MM.1S (cell line): ENCODE measurements around the gene MAP3K19.

ENCODE experiments used
- DNase-seq: peaks from one replicate; pipeline ENCODE4 v3.0.0-alpha.2; 2015
- H2AFZ ChIP-seq: fragments of 300-600 bp; sonication (generic); 2 replicates; pipeline ENCODE4 v1.6.0; 2016; ENCODE audit warnings: antibody characterized with exemption, low read length
- H3F3A ChIP-seq: fragments of 300-600 bp; sonication (generic); 2 replicates; pipeline ENCODE4 v1.6.1; 2016; ENCODE audit warnings: mild to moderate bottlenecking, antibody characterized with exemption, low read length, moderate library complexity, mixed read lengths; ENCODE audit not compliant: insufficient read depth
- H3K27ac ChIP-seq: fragments of 300-600 bp; sonication (generic); 2 replicates; pipeline ENCODE4 v1.5.1; 2016; ENCODE audit warnings: mild to moderate bottlenecking, low read length
- H3K27me3 ChIP-seq: fragments of 300-600 bp; sonication (generic); replicated peaks from 2 replicates; pipeline ENCODE4 v1.6.0; 2016; ENCODE audit warnings: low read length; ENCODE audit not compliant: insufficient read depth
- H3K36me3 ChIP-seq: fragments of 300-600 bp; sonication (generic); replicated peaks from 2 replicates; pipeline ENCODE4 v1.6.1; 2016; ENCODE audit warnings: mild to moderate bottlenecking, low read length, mixed read lengths; ENCODE audit not compliant: insufficient read depth
- H3K4me1 ChIP-seq: fragments of 300-600 bp; sonication (generic); 2 replicates; pipeline ENCODE4 v1.6.1; 2016; ENCODE audit warnings: low read length, mixed read lengths
- H3K4me2 ChIP-seq: fragments of 300-600 bp; sonication (generic); 2 replicates; pipeline ENCODE4 v1.6.0; 2016; ENCODE audit warnings: low read depth, low read length
- H3K4me3 ChIP-seq: fragments of 300-600 bp; sonication (generic); 2 replicates; pipeline ENCODE4 v1.5.1; 2016; ENCODE audit warnings: low read length, mixed read lengths
- H3K79me2 ChIP-seq: fragments of 300-600 bp; sonication (generic); 2 replicates; pipeline ENCODE4 v1.6.1; 2016; ENCODE audit warnings: mixed run types, low read length, mixed read lengths
- H3K9ac ChIP-seq: fragments of 300-600 bp; sonication (generic); 2 replicates; pipeline ENCODE4 v1.6.1; 2016; ENCODE audit warnings: low read length, mixed read lengths
- H3K9me2 ChIP-seq: fragments of 300-600 bp; sonication (generic); replicated peaks from 2 replicates; pipeline ENCODE4 v1.6.1; 2016; ENCODE audit warnings: mild to moderate bottlenecking, low read length, mixed read lengths; ENCODE audit not compliant: insufficient read depth
- H3K9me3 ChIP-seq: fragments of 300-600 bp; sonication (generic); replicated peaks from 2 replicates; pipeline ENCODE4 v1.6.1; 2016; ENCODE audit warnings: mild to moderate bottlenecking, low read length, mixed read lengths; ENCODE audit not compliant: insufficient read depth
- H4K20me1 ChIP-seq: fragments of 300-600 bp; sonication (generic); 2 replicates; pipeline ENCODE4 v1.6.1; 2016; ENCODE audit warnings: mild to moderate bottlenecking, low read length, moderate library complexity, mixed read lengths; ENCODE audit not compliant: insufficient read depth
- EZH2 ChIP-seq: fragments of 300-600 bp; sonication (generic); optimal IDR thresholded peaks from 2 replicates; pipeline ENCODE3; 2017; ENCODE audit warnings: low read depth, mild to moderate bottlenecking, antibody characterized with exemption, low read length, mixed read lengths
- EZH2phosphoT487 ChIP-seq: fragments of 300-600 bp; sonication (generic); IDR thresholded peaks from 2 replicates; pipeline ENCODE4 v1.6.1; 2018; ENCODE audit warnings: antibody characterized with exemption, low read length
- TF ChIP-seq, protein P1 (sequence below): fragments of 300-600 bp; sonication (generic); IDR thresholded peaks from 2 replicates; pipeline ENCODE4 v1.5.1; 2016; ENCODE audit warnings: antibody characterized with exemption, low read length, mixed read lengths

MAP3K19 gene

DNA sequence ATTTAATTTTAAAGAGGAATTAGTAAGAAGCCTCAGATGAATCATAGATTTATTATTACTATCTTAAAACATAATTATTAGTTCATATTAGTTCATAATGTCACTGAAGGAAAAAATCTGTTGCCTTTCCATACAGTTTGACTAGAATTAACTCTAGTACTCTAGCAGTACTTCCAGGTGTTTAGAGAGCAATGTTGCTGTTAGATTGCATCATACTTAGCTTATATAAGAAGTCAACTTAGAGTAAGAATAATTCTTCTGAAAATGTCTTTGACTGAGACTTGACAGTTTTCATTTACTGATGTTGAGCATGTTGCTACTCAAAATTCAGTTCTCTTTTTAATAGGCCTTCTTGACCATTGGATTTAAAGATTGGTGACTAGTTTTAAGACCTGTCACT is 9.5 kb upstream of the MAP3K19 start:
- no peak overlapping the region for H3K4me3 ChIP-seq
- H3K4me1 ChIP-seq, result peaks cover 18% of the 10 kb centered on the region
- no peak overlapping the region for H3K9ac ChIP-seq
- no peak for DNase-seq
- no peaks in the 10 kb centered on the region for H3K27me3 ChIP-seq
- H3K36me3 ChIP-seq, result peaks cover 10% of the 10 kb centered on the region; the same call in 1 of the 2 replicates
- no peak for TF ChIP-seq EZH2
- TF ChIP-seq EZH2phosphoT487, result no peak
- TF ChIP-seq, protein P1, sequence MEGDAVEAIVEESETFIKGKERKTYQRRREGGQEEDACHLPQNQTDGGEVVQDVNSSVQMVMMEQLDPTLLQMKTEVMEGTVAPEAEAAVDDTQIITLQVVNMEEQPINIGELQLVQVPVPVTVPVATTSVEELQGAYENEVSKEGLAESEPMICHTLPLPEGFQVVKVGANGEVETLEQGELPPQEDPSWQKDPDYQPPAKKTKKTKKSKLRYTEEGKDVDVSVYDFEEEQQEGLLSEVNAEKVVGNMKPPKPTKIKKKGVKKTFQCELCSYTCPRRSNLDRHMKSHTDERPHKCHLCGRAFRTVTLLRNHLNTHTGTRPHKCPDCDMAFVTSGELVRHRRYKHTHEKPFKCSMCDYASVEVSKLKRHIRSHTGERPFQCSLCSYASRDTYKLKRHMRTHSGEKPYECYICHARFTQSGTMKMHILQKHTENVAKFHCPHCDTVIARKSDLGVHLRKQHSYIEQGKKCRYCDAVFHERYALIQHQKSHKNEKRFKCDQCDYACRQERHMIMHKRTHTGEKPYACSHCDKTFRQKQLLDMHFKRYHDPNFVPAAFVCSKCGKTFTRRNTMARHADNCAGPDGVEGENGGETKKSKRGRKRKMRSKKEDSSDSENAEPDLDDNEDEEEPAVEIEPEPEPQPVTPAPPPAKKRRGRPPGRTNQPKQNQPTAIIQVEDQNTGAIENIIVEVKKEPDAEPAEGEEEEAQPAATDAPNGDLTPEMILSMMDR, result no peak
- H3K9me2 ChIP-seq, result no peaks in the 10 kb centered on the region
- peaks cover 3% of the 10 kb centered on the region; the same call in 1 of the 2 replicates for H4K20me1 ChIP-seq
- H3K27ac ChIP-seq, result no peak overlapping the region; the same call in 1 of the 2 replicates
- no peak overlapping the region for H2AFZ ChIP-seq
- no peaks in the 10 kb centered on the region for H3K9me3 ChIP-seq
- peaks cover 87% of the 10 kb centered on the region for H3K79me2 ChIP-seq
- peaks cover 15% of the 10 kb centered on the region for H3F3A ChIP-seq
- H3K4me2 ChIP-seq, result no peak overlapping the region

DNA sequence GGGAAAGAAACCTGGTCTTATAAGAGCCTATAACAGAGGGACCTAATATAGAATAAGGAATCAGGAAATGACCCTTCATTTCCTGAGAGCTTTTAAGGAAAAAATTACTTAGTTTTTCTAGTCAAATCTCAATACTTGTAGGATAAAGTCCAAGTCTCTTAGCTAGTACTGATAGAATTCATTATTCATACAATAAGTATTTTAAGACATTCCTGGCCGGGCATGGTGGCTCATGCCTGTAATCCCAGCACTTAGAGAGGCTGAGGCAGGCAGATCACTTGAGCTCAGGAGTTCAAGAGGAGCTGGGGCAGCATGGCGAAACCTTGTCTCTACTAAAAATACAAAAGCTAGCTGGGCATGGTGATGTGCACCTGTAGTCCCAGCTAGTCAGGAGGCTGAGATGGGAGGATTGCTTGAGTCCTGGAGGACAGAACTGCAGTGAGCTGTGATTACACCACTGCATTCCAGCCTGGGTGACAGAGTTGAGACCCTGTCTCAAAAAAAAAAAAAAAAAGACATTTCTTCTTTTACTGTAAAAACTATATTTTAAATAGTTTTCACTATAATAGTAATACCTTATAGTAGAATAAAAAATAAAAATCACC is 8.0 kb upstream of the MAP3K19 start:
- Histone ChIP-seq H3F3A (peaks cover 17% of the 10 kb centered on the region), H3K27me3 (no peaks in the 10 kb centered on the region), H3K4me3 (no peak overlapping the region), H3K4me2 (no peak overlapping the region), H3K79me2 (peaks cover 75% of the 10 kb centered on the region), H3K9me3 (no peaks in the 10 kb centered on the region), H3K36me3 (peaks cover 3% of the 10 kb centered on the region; the same call in 1 of the 2 replicates), H3K4me1 (peaks cover 18% of the 10 kb centered on the region), H3K9me2 (no peaks in the 10 kb centered on the region), H3K27ac (no peak overlapping the region), H4K20me1 (peaks cover 3% of the 10 kb centered on the region; the same call in 1 of the 2 replicates), H2AFZ (no peak overlapping the region), H3K9ac (no peak overlapping the region)
- DNase-seq, result no peak
- TF ChIP-seq, protein P1, result no peak
- no peak for TF ChIP-seq EZH2
- TF ChIP-seq EZH2phosphoT487, result no peak

DNA sequence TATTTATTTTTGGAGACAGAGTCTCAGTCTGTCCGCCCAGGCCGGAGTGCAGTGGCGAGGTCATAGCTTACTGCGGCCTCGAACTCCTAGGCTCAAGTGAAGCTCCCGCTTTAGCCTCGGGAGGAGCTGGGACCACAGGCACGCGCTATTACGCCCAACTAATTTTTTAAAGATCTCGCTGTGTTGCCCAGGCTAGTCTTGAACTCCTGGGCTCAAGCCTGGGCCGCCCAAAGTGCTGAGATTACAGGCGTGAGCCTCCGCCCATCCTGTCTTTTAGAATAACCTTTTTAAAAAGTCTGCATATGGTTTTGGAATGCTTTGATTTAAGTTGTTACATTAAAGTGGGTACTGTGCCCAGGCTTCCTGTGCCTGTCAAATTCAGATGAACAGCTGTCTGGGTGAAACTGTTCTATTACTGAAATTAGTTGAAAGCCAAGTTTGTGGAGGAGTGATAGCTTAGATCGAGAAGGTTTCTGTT is 5.8 kb upstream of the MAP3K19 start:
- Histone ChIP-seq H3K79me2 (peaks cover 58% of the 10 kb centered on the region), H3K36me3 (no peaks in the 10 kb centered on the region; the same call in 1 of the 2 replicates), H3K27ac (peak overlapping the region; percentile 96; the same call in 1 of the 2 replicates), H2AFZ (0 out of 2 replicates have a peak overlapping the region, but pooled peaks have one; percentile 87), H3K9me2 (no peaks in the 10 kb centered on the region), H3K9me3 (no peaks in the 10 kb centered on the region), H3K9ac (peak overlapping the region; percentile 95; the same call in 1 of the 2 replicates), H4K20me1 (peaks cover 3% of the 10 kb centered on the region; the same call in 1 of the 2 replicates), H3K27me3 (no peaks in the 10 kb centered on the region), H3F3A (peaks cover 17% of the 10 kb centered on the region), H3K4me1 (peaks cover 18% of the 10 kb centered on the region), H3K4me3 (peak overlapping the region; percentile 95), H3K4me2 (peak overlapping the region; percentile 81)
- TF ChIP-seq, protein P1, result no peak
- TF ChIP-seq EZH2 (no peak), EZH2phosphoT487 (no peak)
- no peak for DNase-seq
